IPS-11a (cell line): ENCODE data around the gene KNG1.
"Not testable (repeated sequence)": the region's sequence is repeated elsewhere in the genome, so short reads cannot be mapped to it uniquely, and the experiment has no call there.

Source experiments
- H3K4me3 ChIP-seq: one replicate; pipeline ENCODE4 v1.5.1; 2013; ENCODE audit warnings: low read depth, low read length, control low read depth

KNG1 gene

GRCh38 chr3:186708983-186709679 lies 8.0 kb upstream of the KNG1 start:
- no peak overlapping the region for H3K4me3 ChIP-seq

DNA sequence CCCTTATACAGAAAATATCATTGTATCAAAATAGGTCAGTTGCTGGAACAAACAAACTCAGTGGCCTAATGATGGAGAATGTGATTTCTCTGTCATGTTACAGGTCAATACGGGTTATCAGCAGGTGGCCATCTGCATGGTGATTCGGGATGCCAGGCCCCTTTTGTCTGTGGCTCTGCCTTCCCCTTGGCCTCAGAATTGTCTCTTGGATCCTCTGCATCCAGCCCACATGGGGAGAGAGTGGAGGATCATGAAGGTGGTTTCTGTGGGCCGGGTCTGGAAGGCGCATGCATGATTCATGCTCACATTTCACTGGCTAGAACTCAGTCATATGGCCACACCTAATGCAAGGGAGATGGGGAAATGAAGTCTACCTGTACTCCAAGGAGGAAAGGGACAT lies 6.5 kb upstream of the KNG1 start:
- H3K4me3 ChIP-seq, result not testable (repeated sequence)

GRCh38 chr3:186713499-186713898 lies 3.7 kb upstream of the KNG1 start:
- H3K4me3 ChIP-seq, result no peak overlapping the region

DNA sequence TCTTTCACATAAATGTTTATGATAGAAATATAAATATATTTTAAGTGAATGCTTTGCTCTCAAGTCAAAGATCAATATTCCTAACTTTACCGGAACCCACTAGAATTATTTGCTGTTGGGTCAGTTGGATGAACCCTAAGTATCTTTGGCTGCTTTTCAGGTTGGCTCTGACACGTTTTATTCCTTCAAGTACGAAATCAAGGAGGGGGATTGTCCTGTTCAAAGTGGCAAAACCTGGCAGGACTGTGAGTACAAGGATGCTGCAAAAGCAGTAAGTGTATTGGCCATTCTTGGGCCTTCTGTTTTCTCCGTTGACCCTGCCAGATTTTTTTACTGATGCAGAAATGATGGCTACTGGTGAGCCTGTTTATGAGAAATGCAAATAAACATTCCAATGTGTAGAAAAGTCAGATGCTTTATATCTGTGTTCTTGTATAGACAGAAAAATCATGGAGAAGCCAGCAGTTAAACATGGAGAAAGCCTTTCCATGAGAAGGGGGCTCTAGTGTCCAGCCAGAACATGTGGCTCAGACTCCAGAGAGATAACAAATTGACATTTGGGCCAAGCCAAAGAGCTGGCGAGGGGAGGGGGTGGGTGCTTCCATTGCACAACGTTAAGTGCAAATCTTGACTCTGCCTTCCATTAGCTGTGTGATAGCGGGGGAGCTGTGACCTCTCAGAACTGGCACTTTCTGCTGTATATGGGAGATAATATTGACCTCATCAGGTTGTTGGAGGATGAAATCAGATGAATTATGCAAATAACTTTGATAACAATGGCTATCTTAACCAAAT lies 3.0 kb downstream of the KNG1 start:
- H3K4me3 ChIP-seq, result no peak overlapping the region

DNA sequence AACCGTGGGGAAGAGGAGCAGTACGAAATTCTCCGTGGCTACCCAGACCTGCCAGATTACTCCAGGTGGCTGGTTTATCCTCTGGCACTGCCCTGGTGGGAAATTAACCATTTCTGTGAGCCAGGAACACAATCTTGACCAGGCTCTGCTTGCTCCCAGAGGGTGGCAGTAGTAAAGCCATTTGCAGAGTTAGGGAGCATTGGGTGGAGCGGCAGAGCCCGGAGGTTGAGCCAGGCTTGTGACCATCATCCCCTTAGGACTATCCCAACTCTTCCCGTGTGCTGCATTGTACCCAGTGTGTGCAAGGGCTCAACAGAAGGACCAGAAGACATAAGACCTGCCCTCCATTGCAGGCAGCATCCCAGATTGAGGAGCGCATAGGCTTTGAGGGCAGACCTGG lies 5.3 kb downstream of the KNG1 start:
- no peak overlapping the region for H3K4me3 ChIP-seq

- H3K4me3 ChIP-seq, result no peak overlapping the region
These were observed 7.8 kb downstream of the KNG1 start for GRCh38 chr3:186724911-186725310.

DNA sequence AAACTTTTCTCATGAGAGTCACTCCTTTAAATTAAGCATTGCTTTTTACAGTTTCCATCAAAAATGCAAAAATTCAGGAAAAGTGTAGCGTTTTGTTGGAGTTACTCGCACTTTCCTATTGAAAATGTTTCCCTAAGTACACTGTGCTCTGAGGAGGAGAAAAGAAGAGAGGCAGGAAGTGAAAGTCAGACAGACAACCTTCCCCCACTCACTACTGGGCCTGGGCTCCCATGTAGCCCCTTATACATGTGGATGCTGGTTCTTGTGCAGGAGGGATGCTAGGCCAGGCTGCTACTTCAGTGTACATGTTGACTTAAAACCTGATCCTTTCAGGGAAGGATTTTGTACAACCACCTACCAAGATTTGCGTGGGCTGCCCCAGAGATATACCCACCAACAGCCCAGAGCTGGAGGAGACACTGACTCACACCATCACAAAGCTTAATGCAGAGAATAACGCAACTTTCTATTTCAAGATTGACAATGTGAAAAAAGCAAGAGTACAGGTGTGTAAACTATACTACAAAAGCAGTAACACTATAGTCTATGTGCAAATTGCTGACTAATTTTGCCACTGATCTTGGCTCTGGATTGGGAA lies 15.1 kb downstream of the KNG1 start:
- no peak overlapping the region for H3K4me3 ChIP-seq

GRCh38 chr3:186742618-186743380 lies 25.6 kb downstream of the KNG1 start:
- no peak overlapping the region for H3K4me3 ChIP-seq

GRCh38 chr3:186743666-186744065 lies 26.5 kb downstream of the KNG1 start:
- no peak overlapping the region for H3K4me3 ChIP-seq

- no peak overlapping the region for H3K4me3 ChIP-seq
These were observed 28.8 kb downstream of the KNG1 start for GRCh38 chr3:186746008-186746407.

GRCh38 chr3:186750316-186750715 lies 33.2 kb downstream of the KNG1 start:
- no peak overlapping the region for H3K4me3 ChIP-seq

GRCh38 chr3:186751480-186751879 lies 34.3 kb downstream of the KNG1 start:
- H3K4me3 ChIP-seq, result no peak overlapping the region

GRCh38 chr3:186754006-186754405 lies 36.8 kb downstream of the KNG1 start:
- H3K4me3 ChIP-seq, result no peak overlapping the region

DNA sequence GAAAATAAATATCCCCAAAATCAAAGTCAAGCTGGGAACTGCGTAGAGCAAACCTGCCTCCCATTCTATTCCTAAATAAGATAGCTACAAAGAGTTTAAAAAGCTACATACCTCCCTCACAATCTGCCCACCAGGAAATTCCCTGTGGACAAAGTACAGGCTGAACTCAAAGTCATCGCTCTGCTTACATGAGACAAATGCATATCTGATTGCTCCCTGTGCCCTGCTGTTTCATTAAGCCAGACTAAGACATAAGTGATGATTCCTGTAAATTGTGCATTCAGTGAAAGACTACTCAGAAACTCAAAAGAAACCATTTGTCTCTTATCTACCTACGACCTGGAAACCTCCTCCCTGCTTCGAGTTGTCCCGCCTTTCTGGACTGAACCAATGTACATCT lies 37.7 kb downstream of the KNG1 start:
- H3K4me3 ChIP-seq, result no peak overlapping the region

DNA sequence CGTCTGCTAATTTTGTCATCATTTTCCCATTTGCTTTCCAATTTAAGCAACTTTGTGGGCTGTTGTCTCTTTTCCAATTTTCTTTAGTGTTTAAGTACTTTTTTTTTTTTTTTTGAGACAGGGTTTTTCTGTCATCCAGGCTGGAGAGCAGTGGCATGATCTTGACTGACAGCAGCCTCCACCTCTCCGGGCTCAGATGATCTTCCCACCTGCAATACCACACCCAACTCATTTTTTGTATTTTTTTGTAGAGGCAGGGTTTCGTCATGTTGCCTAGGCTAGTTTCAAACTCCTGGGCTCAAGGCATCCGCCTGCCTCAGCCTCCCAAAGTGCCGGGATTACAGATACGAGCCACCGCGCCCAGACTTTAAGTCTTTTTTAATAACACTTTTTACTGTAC lies 40.1 kb downstream of the KNG1 start:
- H3K4me3 ChIP-seq, result no peak overlapping the region

GRCh38 chr3:186757686-186758220 lies 40.6 kb downstream of the KNG1 start:
- H3K4me3 ChIP-seq, result no peak overlapping the region

GRCh38 chr3:186759231-186759930 lies 42.2 kb downstream of the KNG1 start:
- H3K4me3 ChIP-seq, result no peak overlapping the region

DNA sequence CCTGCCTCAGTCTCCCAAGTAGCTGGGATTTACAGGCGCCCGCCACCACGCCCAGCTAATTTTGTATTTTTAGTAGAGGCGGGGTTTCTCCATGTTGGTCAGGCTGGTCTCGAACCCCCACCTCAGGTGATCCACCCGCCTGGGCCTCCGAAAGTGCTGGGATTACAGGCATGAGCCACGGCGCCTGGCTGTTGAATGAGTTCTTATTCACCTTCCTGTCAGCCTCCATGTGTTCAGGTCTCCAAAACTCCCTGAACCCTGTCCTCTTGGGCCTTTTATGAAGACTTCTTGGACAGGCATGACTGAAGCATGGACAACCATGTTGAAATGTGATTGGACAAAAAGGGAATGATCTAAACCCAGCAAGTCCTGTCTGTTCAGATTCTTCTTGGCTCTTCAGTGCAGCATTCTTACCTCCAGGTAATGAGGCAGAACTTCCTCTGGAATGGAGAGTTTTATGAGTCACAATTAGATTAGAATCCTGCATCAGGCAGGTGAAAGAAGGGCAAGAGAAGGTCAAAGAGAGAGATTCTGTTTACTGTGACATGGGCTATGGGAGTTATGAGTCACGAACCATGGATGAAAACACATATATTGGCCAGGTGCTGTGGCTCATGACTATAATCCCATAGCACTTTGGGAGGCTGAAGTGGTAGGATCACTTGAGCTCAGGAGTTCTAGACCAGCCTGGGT lies 43.1 kb downstream of the KNG1 start:
- H3K4me3 ChIP-seq, result no peak overlapping the region

- H3K4me3 ChIP-seq, result no peak overlapping the region
These were observed 43.8 kb downstream of the KNG1 start for GRCh38 chr3:186760897-186761447.

DNA sequence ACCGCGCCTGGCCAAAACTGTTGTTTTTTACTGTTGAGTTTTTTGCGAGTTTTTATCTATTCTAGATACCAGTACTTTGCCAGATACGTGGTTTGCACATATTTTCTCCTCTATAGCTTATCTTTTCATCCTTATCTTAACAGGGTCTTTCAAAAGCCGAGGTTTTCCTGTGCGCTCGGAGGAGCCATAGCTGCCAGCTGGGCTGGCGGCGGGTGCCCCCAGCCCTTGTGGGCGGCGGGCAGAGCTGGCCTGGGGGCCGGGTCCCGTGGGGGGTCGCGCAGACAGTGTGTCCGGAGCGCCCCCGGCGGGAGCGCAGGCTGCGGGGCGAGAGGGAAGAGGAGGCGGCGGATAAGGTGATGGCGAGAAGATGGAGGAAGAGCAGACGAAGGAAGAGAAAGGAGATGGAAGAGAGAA lies 55.1 kb downstream of the KNG1 start:
- no peak overlapping the region for H3K4me3 ChIP-seq
